Glomerular visceral epithelial cell (primary cell): ENCODE measurements around the gene VPS26C.

ENCODE experiments used
- DNase-seq: peaks from one replicate; pipeline ENCODE4 v3.0.0-alpha.2; 2016; ENCODE audit errors: extremely low spot score

Gene VPS26C

GRCh38 chr21:37202221-37203110, 64.7 kb downstream of the VPS26C start:
- no peak for DNase-seq

GRCh38 chr21:37200641-37201480, 66.3 kb downstream of the VPS26C start:
- DNase-seq = no peak

- DNase-seq = peak; percentile 55
These were observed 67.8 kb downstream of the VPS26C start for GRCh38 chr21:37199057-37199924.

DNA sequence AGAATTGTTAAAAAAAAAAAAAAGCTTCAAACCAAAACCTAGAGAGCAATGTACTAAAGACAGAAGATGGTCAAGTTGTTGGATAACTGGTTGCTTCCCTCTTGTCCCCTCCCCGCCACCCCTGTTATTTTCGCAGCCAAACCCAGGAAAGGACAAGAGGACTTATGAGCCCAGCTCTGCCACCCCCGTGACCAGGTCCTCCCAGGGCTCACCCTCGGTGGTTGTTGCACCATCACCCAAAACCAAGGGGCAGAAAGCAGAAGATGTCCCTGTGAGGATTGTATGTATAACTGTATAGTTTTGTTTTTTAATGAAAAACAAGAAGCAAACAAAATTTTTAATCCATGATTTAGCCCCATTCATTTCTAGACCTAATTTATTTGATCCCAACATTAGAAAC, 69.4 kb downstream of the VPS26C start:
- no peak for DNase-seq

- no peak for DNase-seq
These were observed 70.3 kb downstream of the VPS26C start for GRCh38 chr21:37196847-37197246.

DNA sequence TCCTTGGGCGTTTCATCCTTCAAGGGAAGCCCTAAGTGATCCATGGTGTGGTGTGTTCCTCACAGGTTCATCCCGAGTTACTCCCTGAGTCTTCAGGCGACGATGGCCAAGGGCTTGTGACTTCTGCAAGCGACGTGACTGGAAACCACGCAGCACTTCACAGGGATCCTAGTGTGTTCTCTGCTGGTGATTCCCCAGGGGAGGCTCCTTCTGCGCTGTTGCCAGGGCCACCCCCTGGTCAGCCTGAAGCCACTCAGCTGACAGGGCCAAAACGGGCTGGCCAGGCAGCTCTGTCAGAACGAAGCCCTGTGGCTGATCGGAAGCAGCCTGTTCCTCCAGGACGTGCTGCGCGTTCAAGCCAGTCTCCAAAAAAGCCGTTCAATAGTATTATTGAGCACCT, 71.5 kb downstream of the VPS26C start:
- DNase-seq = no peak

DNA sequence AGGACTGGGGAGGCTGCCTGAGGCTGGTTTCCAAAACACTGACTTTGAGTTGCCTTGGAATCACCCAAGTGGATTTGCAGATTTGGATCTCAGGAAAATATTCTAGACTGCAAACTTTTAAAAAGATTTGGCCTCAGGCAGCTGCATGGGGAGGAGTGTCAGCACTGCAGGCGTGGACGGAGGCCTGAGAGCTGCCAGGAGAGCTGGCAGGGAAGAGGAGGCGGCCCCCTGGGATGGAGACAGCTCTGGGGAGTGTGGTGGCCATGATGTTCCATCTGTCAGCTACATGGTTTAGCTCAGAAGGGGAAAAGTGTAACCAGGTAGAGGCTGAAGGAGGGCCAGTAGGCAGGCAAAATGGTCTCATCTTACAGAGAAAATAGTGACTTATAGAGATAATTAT, 72.1 kb downstream of the VPS26C start:
- DNase-seq = no peak

DNA sequence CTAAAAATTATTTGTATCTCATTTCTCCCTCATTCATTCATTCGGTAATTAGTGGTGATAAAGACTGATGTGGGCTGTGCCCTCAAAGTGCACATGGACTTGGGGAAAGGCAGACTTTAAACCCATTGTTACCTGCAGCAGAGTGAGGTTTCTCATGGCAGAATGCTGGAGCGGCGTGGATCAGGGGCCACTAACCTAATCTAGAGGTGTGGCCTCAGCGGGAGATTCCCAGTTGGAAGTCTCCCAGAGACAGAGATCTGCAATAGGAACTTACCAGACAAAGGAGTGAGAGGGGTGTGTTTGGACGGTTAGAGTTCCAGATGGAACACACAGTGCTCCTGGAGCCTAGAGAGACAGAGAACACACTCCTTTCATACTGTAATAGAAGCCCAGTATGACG, 73.5 kb downstream of the VPS26C start:
- no peak for DNase-seq

GRCh38 chr21:37193006-37193405, 74.1 kb downstream of the VPS26C start:
- DNase-seq = no peak

- DNase-seq = no peak
These were observed 75.1 kb downstream of the VPS26C start for GRCh38 chr21:37192019-37192418.

GRCh38 chr21:37188825-37189224, 78.3 kb downstream of the VPS26C start:
- DNase-seq = no peak

DNA sequence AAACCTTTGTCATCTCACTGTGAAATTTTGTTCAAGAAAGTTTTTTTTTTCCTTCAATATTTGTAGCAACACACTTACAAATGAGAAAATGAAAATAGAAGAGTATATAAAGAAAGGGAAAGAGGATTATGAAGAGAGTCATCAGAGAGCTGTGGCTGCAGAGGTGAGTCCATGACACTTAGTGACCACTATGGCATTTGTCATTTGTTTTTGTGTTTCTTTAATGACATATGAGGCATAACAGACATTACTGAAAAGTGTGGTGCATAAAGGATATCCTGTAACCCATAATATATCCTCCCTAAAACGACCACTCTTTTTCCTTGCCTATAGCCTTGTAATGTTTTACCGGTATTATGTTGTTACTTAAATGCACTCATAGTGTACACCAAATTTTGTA, 80.2 kb downstream of the VPS26C start:
- DNase-seq = no peak

- DNase-seq = no peak
These were observed 82.1 kb downstream of the VPS26C start for GRCh38 chr21:37184784-37185593.

DNA sequence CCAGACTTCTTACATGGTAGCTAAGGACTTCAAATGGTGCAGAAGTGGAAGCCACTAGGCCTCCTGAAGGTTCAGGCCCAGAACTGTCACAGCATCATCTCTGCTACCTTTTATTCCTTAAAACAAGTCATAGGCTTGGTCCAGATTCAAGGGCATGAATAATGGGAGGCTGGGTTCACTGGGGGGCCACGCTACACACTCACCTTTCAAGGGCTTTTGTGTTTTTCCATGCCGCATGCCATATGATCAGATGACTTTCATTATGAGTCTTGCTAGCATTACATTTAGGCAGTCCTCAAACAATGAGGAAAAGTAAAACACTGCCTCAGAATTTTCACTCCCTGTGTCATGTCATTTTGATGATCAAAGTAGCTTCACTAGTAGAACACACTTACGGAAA, 83.4 kb downstream of the VPS26C start:
- DNase-seq = no peak

GRCh38 chr21:37182222-37182621, 84.9 kb downstream of the VPS26C start:
- no peak for DNase-seq

- DNase-seq = no peak
These were observed 86.1 kb downstream of the VPS26C start for GRCh38 chr21:37181059-37181458.

- DNase-seq = peak; percentile 9
These were observed 90.4 kb downstream of the VPS26C start for GRCh38 chr21:37176716-37177115.
